AG04449 (cell line): Measurements from ENCODE around the gene OASL.

Source experiments
- CTCF ChIA-PET: fragments of 350-600 bp; formaldehyde crosslinking; extraction: SDS; loops from one replicate; lab custom pipeline; 2021; ENCODE audit warnings: antibody characterized with exemption; lab: Yijun Ruan, JAX
- POLR2A ChIA-PET: fragments of 400-600, 350-600 bp; formaldehyde crosslinking; extraction: SDS; loops from one replicate; lab custom pipeline; 2020; ENCODE audit warnings: antibody characterized with exemption, inconsistent platforms; lab: Yijun Ruan, JAX
- DNase-seq: peaks from one replicate; pipeline ENCODE4 v3.0.0-alpha.2; 2010; ENCODE audit warnings: low read depth, low spot score
- H3K4me3 ChIP-seq: 2 replicates; pipeline ENCODE4 v1.5.1; 2011; ENCODE audit warnings: low read depth, mild to moderate bottlenecking, control low read depth, low read length
- CTCF ChIP-seq: IDR thresholded peaks from one replicate; pipeline ENCODE4 v1.5.1; 2011; ENCODE audit warnings: mild to moderate bottlenecking, moderate library complexity, low read length, control low read depth, inconsistent platforms; ENCODE audit not compliant: insufficient read depth; ENCODE audit errors: missing control alignments

Gene OASL

GRCh38 chr12:120996133-120996746, 42.8 kb downstream of the OASL start:
- ChIA-PET CTCF (interaction anchor here (1.0 to 2.0 kb wide), 2 partner anchors 14 to 24 kb away, joined by 3 to 6 read pairs; no protein-coding TSS in a partner anchor), POLR2A (no interaction called here)
- no peak for TF ChIP-seq CTCF
- DNase-seq = no peak
- no peak overlapping the region for H3K4me3 ChIP-seq

- no peak overlapping the region for H3K4me3 ChIP-seq
- no peak for TF ChIP-seq CTCF
- ChIA-PET CTCF (no interaction called here), POLR2A (no interaction called here)
- DNase-seq = no peak
Observed at GRCh38 chr12:120994589-120995337, 44.3 kb downstream of the OASL start.

- no peak overlapping the region for H3K4me3 ChIP-seq
- TF ChIP-seq CTCF = no peak
- no peak for DNase-seq
- CTCF ChIA-PET = interaction anchor here (1.3 kb wide), 1 partner anchor 11 kb away, joined by 4 read pairs; no protein-coding TSS in a partner anchor
- POLR2A ChIA-PET = no interaction called here
Observed at GRCh38 chr12:120994059-120994458, 45.0 kb downstream of the OASL start.

- DNase-seq = no peak
- CTCF ChIA-PET = interaction anchor here (1.3 to 2.6 kb wide), 2 partner anchors 12 to 21 kb away, joined by 4 to 16 read pairs; no protein-coding TSS in a partner anchor
- no peak overlapping the region for H3K4me3 ChIP-seq
- no peak for TF ChIP-seq CTCF
- POLR2A ChIA-PET = no interaction called here
Observed at GRCh38 chr12:120993496-120993895, 45.5 kb downstream of the OASL start.

- no peak for DNase-seq
- H3K4me3 ChIP-seq = no peak overlapping the region
- TF ChIP-seq CTCF = no peak
- POLR2A ChIA-PET = no interaction called here
- CTCF ChIA-PET = interaction anchor here (0.8 to 2.6 kb wide), 3 partner anchors 12 to 20 kb away, joined by 3 to 16 read pairs (median 4); no protein-coding TSS in a partner anchor
Observed at GRCh38 chr12:120992989-120993388, 46.1 kb downstream of the OASL start.

GRCh38 chr12:120991965-120992364, 47.1 kb downstream of the OASL start:
- DNase-seq = no peak
- ChIA-PET CTCF (interaction anchor here (0.7 to 2.6 kb wide), 5 partner anchors 19 to 345 kb away, joined by 3 to 16 read pairs (median 3); no protein-coding TSS in a partner anchor), POLR2A (no interaction called here)
- TF ChIP-seq CTCF = no peak
- no peak overlapping the region for H3K4me3 ChIP-seq
